ENCODE results near the gene VAV3.

Gene VAV3

GRCh38 chr1:107936498-107937481, 28.2 kb downstream of the VAV3 start:
- no peak for DNase-seq (ENCODE audit: low spot score)

GRCh38 chr1:107935396-107936064, 29.4 kb downstream of the VAV3 start:
- DNase-seq (ENCODE audit: low spot score), result no peak

- no peak for DNase-seq (ENCODE audit: low spot score)
These were observed 30.4 kb downstream of the VAV3 start for GRCh38 chr1:107934578-107934977.

GRCh38 chr1:107933736-107934135, 31.2 kb downstream of the VAV3 start:
- no peak for DNase-seq (ENCODE audit: low spot score)

DNA sequence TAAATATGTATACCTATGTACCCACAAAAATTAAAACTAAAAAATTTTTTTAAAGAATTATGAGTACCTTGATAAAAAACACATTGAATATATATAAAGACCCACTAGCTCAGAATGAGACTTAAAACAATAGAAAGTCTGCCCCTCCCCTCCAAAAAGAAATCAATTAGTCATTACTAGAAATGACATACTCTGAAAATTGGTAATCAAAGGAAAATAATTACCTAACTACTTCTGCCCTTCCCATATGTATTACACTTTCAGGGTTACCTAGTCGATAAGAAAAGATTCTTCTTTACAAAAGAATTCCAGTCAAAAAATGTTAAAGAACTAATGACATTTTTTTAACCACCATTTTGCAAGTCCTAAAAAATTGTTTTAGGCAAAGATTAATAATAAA, 34.7 kb downstream of the VAV3 start:
- DNase-seq (ENCODE audit: low spot score), result no peak

- no peak for DNase-seq (ENCODE audit: low spot score)
These were observed 37.2 kb downstream of the VAV3 start for GRCh38 chr1:107927820-107928219.

DNA sequence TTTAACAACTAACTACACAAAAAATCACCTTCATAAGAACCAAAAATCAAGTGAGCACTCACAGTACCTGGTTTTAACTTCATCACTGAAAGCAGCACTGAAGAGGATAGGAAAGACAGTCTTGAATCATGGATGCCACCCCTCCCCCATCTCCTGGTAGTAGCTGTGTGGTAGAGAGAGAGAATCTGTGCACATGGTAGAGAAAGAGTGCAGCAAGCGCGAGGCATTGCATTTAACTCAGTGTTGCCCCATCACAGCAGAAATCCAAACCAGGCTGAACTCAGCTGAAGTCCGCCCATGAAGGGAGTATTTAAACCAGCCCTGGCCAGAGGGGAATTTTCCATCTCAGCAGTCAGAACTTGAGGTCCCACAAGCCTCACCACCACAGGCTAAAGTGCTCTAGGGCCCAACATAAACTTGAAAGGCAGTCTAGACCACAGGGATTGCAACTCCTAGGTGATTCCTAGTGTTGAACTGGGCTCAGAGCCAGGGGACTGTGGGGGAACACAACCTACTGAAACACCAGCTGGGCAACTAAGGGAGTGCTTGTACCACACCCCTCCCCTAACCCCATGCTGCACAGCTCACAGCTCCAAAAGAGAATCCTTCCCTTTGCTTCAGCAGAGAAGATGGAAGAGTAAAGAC, 38.4 kb downstream of the VAV3 start:
- no peak for DNase-seq (ENCODE audit: low spot score)

- DNase-seq (ENCODE audit: low spot score), result no peak
These were observed 39.4 kb downstream of the VAV3 start for GRCh38 chr1:107925565-107925964.

DNA sequence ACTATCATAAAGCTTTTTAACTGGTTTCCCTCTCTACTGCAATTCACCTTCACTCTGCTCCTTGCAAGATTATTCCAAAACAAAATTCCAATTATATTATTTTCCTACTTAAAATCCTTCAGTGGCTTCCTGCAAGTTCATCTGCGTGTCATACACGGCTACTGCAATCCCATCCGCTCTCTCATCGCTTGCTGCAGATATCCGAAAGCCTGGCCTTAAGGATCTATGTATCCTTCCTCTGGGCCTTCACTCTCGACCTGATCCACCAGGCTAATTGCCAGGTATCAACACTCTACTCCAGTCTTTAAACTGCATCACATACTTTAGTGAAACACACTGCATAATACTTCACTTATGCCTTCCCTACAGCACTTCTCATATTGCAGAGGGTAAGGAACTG, 44.0 kb downstream of the VAV3 start:
- no peak for DNase-seq (ENCODE audit: low spot score)

- DNase-seq (ENCODE audit: low spot score), result no peak
These were observed 44.4 kb downstream of the VAV3 start for GRCh38 chr1:107920561-107920960.

GRCh38 chr1:107919953-107920352, 45.0 kb downstream of the VAV3 start:
- DNase-seq (ENCODE audit: low spot score), result no peak

- no peak for DNase-seq (ENCODE audit: low spot score)
These were observed 50.7 kb downstream of the VAV3 start for GRCh38 chr1:107914119-107914765.

- no peak for DNase-seq (ENCODE audit: low spot score)
These were observed 52.3 kb downstream of the VAV3 start for GRCh38 chr1:107912656-107913055.

DNA sequence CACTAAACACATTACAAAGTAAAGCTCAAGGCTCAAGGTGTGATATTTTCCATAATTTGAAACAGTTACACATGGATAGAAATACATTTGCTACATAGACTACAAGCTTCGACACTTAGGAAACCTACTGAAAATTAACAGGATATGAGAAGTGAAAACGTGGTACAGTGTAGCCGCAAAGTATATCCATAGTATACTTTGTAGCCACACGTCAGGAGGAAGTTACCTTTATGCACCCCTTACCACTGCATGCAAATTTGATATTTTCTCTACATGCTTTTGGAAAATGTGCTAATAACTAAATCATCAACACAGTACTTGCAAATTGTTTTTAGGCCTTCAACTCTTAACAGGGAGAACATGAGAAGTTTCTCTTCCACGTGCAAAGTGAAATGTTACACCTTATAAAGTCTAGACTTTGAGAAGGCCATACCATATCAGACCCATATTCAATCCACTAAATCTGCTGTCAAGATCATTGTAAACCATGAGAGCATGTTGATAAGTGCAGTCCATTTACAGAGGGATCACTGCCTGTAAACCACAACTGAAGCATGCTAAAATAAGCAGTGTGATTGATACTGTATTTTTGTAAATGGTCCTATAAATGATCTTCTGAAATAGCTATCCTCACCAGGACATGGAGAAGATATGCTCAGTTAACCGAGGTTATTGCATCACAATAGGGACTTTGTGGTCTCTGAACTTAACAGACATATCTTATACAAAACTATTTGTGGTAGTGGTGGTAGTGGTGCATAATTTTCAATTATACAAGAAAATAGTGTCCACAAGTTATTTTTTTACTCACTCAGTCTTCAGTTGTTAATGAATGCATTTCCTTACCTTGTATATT, 64.7 kb downstream of the VAV3 start:
- no peak for DNase-seq (ENCODE audit: low spot score)

DNA sequence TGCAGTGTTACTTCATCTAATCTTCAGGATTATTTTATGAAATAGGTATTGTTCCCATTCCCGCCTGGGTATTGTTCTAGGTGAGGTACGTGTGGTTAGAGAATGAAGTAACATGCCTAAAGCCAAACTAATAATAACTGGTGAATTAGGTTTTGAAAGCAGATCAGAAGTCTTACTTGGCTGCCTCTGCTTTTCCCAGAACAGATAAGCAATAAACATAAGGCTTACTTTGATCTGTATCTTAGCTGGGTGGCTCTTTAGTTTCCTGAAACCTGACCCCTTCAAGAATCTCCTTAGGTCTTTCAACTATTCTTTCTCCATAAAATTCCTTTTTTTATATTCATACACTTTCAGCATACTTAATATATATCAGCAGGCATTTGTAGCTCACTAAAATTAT, 65.3 kb downstream of the VAV3 start:
- DNase-seq (ENCODE audit: low spot score), result no peak

DNA sequence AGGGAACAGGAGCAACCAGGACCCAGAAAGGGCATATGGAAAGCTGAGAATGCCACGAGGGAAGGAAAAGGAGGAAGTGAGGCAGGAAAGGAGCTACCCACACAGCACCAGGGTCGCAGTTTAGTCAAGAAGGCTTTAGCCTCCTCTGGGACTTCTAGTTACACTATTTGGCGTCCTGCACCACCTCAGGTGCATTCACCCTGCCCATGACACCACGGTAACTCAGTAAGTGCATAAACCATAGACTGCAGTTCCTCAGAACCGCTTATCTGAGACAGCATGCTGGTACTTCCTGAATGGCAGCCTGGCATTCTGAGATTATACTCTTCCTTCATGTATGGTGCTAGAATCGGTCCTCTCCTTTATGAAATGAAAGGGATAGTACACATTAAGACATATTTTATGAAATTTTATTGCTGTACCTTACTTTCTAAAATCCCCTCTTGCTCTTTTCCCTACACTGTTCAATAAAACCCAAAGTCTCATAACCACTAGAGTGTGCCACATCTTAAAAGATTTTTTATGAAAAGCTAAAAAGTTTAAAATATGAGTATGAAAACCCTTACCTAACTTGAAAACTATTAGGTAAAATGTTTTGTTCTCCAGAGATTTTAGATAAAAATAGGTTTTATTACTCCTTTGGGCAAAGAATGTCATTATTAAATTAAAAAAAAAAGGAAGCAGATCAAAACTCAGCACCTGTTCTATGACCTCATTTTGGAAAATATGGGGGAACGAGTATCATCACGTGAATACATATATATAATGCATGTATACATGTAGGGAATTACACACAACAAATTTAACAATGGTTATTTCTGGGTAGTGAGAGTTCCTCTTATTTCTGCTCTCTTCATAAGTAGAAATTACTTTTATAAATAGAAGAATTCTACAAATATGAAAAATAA, 67.3 kb downstream of the VAV3 start:
- no peak for DNase-seq (ENCODE audit: low spot score)

- DNase-seq (ENCODE audit: low spot score), result no peak
These were observed 68.0 kb downstream of the VAV3 start for GRCh38 chr1:107896936-107897335.

DNA sequence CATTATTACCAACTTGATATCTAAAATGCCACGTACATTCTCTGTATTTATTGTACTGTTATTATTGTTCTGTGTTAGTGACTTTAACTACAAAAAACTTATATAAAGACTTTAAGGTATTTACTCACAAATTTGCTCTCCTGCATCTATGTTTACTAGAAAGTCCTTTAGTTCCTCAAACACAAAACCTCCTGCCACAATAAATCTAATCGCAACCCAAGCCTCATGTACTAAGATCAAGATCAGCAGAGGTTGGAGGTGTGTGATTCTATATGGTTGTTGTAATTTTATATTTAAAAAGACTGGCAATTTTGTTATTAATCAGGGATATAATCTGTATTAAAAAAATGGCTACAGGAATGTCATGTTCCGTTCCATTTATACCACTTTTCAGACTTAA, 68.6 kb downstream of the VAV3 start:
- DNase-seq (ENCODE audit: low spot score), result no peak

GRCh38 chr1:107895403-107896191, 69.4 kb downstream of the VAV3 start:
- DNase-seq (ENCODE audit: low spot score), result no peak

All from ecto neural progenitor cell (in vitro differentiated cells).